ENCODE measurements around the gene DPP8. TPM values are rescaled to one million over a fixed set of nuclear protein-coding genes. Genes with fewer than 3 reads are reported as not detected.

Gene DPP8
- total and polyA plus RNA-seq, 10 of the 15 experiments (the other 5 are each of a cell fraction or from before 2014, with no cell fraction given): 12.0 to 30.6 (median 24.3) TPM

DNA sequence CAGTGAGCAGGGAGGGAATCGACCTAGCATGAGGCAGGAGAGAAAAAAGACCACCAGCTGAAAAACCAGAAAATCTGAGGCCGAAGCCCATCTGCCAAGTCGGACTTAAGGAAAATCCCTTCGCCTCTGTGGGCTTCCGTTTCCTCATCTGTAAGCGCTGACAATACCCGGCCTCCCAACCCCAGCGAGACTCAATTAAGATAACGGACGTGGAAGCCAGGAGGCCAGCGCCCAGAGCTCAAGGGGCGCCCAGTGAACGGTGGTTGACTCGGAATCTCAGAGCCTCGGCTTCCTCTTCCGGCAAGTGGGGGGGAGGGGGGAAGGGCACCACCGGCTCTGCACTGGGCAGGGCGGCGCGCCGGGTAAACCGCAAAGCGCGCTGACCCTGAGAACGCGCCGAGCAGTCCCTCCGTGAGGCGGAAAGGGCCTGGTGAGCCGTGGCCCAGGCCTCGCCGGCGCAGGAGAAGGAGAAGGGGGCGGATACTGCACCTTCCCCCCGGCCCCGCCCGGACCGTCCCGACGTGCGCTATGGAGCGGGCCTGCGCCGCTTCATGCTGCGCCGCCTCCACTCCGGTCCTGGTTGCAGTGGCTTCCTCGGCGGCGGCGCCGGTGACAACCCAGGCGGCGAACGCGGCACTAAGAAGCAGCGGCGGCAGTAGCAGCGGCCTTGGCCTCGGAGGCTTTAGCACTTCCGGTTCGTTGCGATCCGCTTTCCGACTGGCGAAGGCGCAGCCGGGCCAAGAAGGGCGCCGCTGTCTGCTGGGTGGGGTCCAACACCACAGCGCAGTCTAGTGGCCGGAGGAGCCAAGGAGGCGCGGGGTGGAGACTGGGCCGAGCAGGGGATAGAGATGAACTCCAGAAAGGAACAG lies at the start of gene DPP8 (continued):
- TF ChIP-seq, protein P1, sequence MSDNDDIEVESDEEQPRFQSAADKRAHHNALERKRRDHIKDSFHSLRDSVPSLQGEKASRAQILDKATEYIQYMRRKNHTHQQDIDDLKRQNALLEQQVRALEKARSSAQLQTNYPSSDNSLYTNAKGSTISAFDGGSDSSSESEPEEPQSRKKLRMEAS (IDR thresholded peaks at IDR 0.05; ENCODE audit: low read depth, low read length): peak; percentile 45; the same call in 1 of the 2 replicates
- TF ChIP-seq DPF2 (IDR thresholded peaks at IDR 0.05) (peak; percentile 87), TARDBP (IDR thresholded peaks at IDR 0.05; ENCODE audit: borderline replicate concordance) (peak; percentile 76)

DNA sequence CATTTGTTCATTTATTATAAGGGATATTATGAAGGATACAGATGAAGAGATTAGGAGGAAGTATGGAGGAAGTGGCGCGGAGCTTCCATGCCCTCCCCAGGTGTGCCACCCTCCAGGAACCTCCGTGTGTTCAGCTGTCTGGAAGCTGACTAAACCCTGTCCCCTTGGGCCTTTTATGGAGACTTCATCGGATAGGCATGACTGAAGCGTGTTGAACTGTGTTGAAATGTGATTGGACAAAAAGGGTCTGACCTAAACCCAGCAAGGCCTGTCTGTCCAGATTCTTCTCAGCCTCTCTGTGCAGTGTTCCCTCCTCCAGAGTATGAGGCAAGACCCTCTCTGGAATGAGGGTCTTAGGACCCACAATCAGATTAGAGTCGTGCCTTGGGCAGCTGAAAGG lies 44.4 kb upstream of the DPP8 start:
- ATAC-seq (no peak), DNase-seq (ENCODE audit: low read depth, low spot score) (no peak), FAIRE-seq (no peak)
- TF ChIP-seq PAX5 (IDR thresholded peaks at IDR 0.05; ENCODE audit: borderline replicate concordance, low read depth, low read length) (no peak), GATAD2B (conservative IDR thresholded peaks at IDR 0.05; ENCODE audit: low read depth) (no peak), BACH1 (IDR thresholded peaks at IDR 0.05; ENCODE audit: borderline replicate concordance) (no peak), EGR1 (IDR thresholded peaks at IDR 0.05; ENCODE audit: borderline replicate concordance in 1 of 2, low read depth in 2 of 2, low read length in 2 of 2) (no peak), ZNF622 (IDR thresholded peaks at IDR 0.05) (no peak), ZSCAN29 (IDR thresholded peaks at IDR 0.05) (no peak), RCOR1 (conservative IDR thresholded peaks at IDR 0.05; ENCODE audit: low read depth, low read length) (no peak), PBX3 (IDR thresholded peaks at IDR 0.05; ENCODE audit: insufficient replicate concordance, low read depth, low read length) (no peak)
- POLR2A ChIA-PET: no interaction called here
- Histone ChIP-seq H3K9ac (ENCODE audit: control insufficient read depth, insufficient read depth, low read length) (no peak overlapping the region), H3K27ac (ENCODE audit: control insufficient read depth, insufficient read depth) (no peak overlapping the region), H3K27me3 (replicated peaks in 1 of 2; ENCODE audit: control insufficient read depth in 2 of 2, insufficient read depth in 2 of 2, low read length in 1 of 2) (no peaks in the 10 kb centered on the region), H3K4me1 (ENCODE audit: control insufficient read depth, insufficient read depth, low read length) (no peaks in the 10 kb centered on the region), H3K4me3 (no peak overlapping the region), H3K9me3 (replicated peaks; ENCODE audit: control insufficient read depth, insufficient read depth, low read length) (no peaks in the 10 kb centered on the region; the same call in 2 of the 3 replicates), H2AFZ (ENCODE audit: control insufficient read depth, low read depth, low read length) (no peak overlapping the region), H3K79me2 (ENCODE audit: control insufficient read depth, insufficient read depth, low read length) (no peaks in the 10 kb centered on the region), H4K20me1 (ENCODE audit: control insufficient read depth, insufficient read depth) (no peaks in the 10 kb centered on the region), H3K36me3 (ENCODE audit: control insufficient read depth in 2 of 2, insufficient read depth in 2 of 2, low read length in 1 of 2) (peaks cover 5 to 15% of the 10 kb centered on the region in 2 experiments; a peak in 3 of 4 replicates), H3K4me2 (ENCODE audit: control insufficient read depth, insufficient read depth) (no peak overlapping the region)
- intact Hi-C loops (cut with micrococcal nuclease; ENCODE audit: unreplicated experiment) (no loop called here), in situ Hi-C loops (cut with MboI) (no loop called here)
- SMC1A ChIA-PET (ENCODE audit: uncharacterized antibody, unreplicated experiment): interaction anchor here (1.1 kb wide), 1 partner anchor 161 kb away, joined by 3 read pairs; no protein-coding TSS in a partner anchor
- 93% methylated on average over 6 of the region's 6 CpGs for WGBS (ENCODE audit: insufficient coverage, insufficient replicate concordance, low lambda C conversion rate, missing lambda C conversion rate)
- no TSS peak for BruUV-seq (replicated peaks)
- RAD21 ChIA-PET (ENCODE audit: unreplicated experiment): no interaction called here
- CTCF ChIA-PET: interaction anchor here (1.0 kb wide), 1 partner anchor 33 kb away, joined by 3 read pairs; no protein-coding TSS in a partner anchor
